WERI-Rb-1 (cell line): ENCODE measurements around the gene DEFB129.

Experiments
- DNase-seq: peaks from one replicate; pipeline ENCODE4 v3.0.0-alpha.2; 2020
- H3K27ac ChIP-seq: fragments of 250-450 bp; sonication (Bioruptor Pico); 2 replicates; pipeline ENCODE4 v1.5.1; 2020; ENCODE audit warnings: mild to moderate bottlenecking, moderate library complexity
- H3K27me3 ChIP-seq: fragments of 250-450 bp; sonication (Bioruptor Pico); 2 replicates; pipeline ENCODE4 v1.5.1; 2021; ENCODE audit warnings: mild to moderate bottlenecking, low read depth, moderate library complexity; ENCODE audit not compliant: insufficient read depth, severe bottlenecking
- H3K36me3 ChIP-seq: fragments of 250-450 bp; sonication (Bioruptor Pico); 2 replicates; pipeline ENCODE4 v1.5.1; 2020; ENCODE audit warnings: mild to moderate bottlenecking, moderate library complexity
- H3K4me3 ChIP-seq: 2 replicates; pipeline ENCODE4 v1.5.1; 2011; ENCODE audit warnings: low read depth, mild to moderate bottlenecking, control low read depth, low read length
- H3K9me3 ChIP-seq: fragments of 250-450 bp; sonication (Bioruptor Pico); 2 replicates; pipeline ENCODE4 v1.5.1; 2021; ENCODE audit warnings: mild to moderate bottlenecking, moderate library complexity; ENCODE audit not compliant: severe bottlenecking
- CTCF ChIP-seq: IDR thresholded peaks from 2 replicates; pipeline ENCODE4 v1.5.1; 2011; ENCODE audit warnings: low read depth, mild to moderate bottlenecking, control low read depth, inconsistent platforms, low read length

The DEFB129 gene

GRCh38 chr20:208942-209566 is 18.0 kb upstream of the DEFB129 start:
- peak; percentile 61 for TF ChIP-seq CTCF
- Histone ChIP-seq H3K36me3 (no peaks in the 10 kb centered on the region), H3K27ac (no peak overlapping the region), H3K4me3 (no peak overlapping the region), H3K9me3 (no peaks in the 10 kb centered on the region), H3K27me3 (no peaks in the 10 kb centered on the region)
- no peak for DNase-seq

GRCh38 chr20:210809-211502 is 16.1 kb upstream of the DEFB129 start:
- DNase-seq: no peak

GRCh38 chr20:214383-214782 is 12.7 kb upstream of the DEFB129 start:
- Histone ChIP-seq H3K36me3 (no peaks in the 10 kb centered on the region), H3K27me3 (no peaks in the 10 kb centered on the region), H3K9me3 (no peaks in the 10 kb centered on the region), H3K27ac (no peak overlapping the region), H3K4me3 (no peak overlapping the region)
- DNase-seq: no peak
- TF ChIP-seq CTCF: no peak

More at GRCh38 chr20:210809-211502, 16.1 kb upstream of the DEFB129 start:
- H3K27me3 ChIP-seq: no peaks in the 10 kb centered on the region
- TF ChIP-seq CTCF: no peak
- no peak overlapping the region for H3K4me3 ChIP-seq
- no peaks in the 10 kb centered on the region for H3K36me3 ChIP-seq
- no peaks in the 10 kb centered on the region for H3K9me3 ChIP-seq
- no peak overlapping the region for H3K27ac ChIP-seq

- no peaks in the 10 kb centered on the region for H3K9me3 ChIP-seq
- H3K27me3 ChIP-seq: peaks cover 6% of the 10 kb centered on the region
- TF ChIP-seq CTCF: no peak
- H3K27ac ChIP-seq: no peak overlapping the region
- no peak overlapping the region for H3K4me3 ChIP-seq
- no peak for DNase-seq
- no peaks in the 10 kb centered on the region for H3K36me3 ChIP-seq
These were observed 11.3 kb upstream of the DEFB129 start for GRCh38 chr20:215796-216195.

GRCh38 chr20:217266-217665 is 9.8 kb upstream of the DEFB129 start:
- no peaks in the 10 kb centered on the region for H3K36me3 ChIP-seq
- no peaks in the 10 kb centered on the region for H3K9me3 ChIP-seq
- no peak overlapping the region for H3K4me3 ChIP-seq
- no peak overlapping the region for H3K27ac ChIP-seq
- peaks cover 10% of the 10 kb centered on the region for H3K27me3 ChIP-seq
- DNase-seq: no peak
- no peak for TF ChIP-seq CTCF
